OCI-LY7 (cell line): ENCODE results near the gene RCOR1.

ENCODE experiments used
- CTCF ChIP-seq: fragments of 200-600 bp; sonication (generic); conservative IDR thresholded peaks from 2 replicates; pipeline ENCODE4 v1.5.1; 2014; ENCODE audit warnings: mild to moderate bottlenecking, antibody characterized with exemption, low read length, moderate library complexity, mixed read lengths
- EZH2phosphoT487 ChIP-seq: fragments of 200-600 bp; sonication (generic); IDR thresholded peaks from 2 replicates; pipeline ENCODE4 v1.6.1; 2018; ENCODE audit warnings: low read depth, borderline replicate concordance, mild to moderate bottlenecking, mixed run types, antibody characterized with exemption, low read length, moderate library complexity, mixed read lengths

DNA sequence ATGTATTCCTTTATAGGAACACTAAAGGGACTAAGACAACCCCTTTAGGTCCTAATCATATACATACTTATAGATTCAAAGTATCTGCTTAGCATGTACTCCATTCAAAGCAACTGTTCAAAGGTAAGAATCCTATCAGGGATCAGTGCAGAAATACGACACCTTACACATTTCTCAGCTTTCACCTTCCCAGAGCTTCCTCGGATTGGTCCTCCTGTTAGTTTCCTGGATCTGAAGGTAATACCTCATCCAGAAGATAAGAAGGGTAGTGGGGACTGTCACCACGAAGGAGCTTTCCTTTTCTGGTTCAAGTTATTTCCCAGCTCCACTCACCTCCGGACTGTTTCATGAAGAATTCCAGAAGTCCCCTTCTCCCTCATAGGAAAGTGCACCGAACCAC lies 38.0 kb downstream of the RCOR1 start:
- TF ChIP-seq CTCF (no peak), EZH2phosphoT487 (no peak)
